Natural killer cell (primary cell): Measurements from ENCODE around the gene ARMC3. TPM values are rescaled to one million over a fixed set of nuclear protein-coding genes. Genes with fewer than 3 reads are reported as not detected.

Experiments used
- ATAC-seq, 3 donors: fragments of 150-1000 bp in 2 of 3; fragments of 200-7000 bp in 1 of 3; cut with Tn5 transposase; 1 replicate in 1 of 3; 2 replicates in 2 of 3; pipeline ENCODE4 v1.10.0; 2021; ENCODE audit warnings: mild to moderate bottlenecking in 2 of 3, moderate library complexity in 2 of 3
- DNase-seq, 2 donors: peaks; one replicate each; pipeline versions ENCODE4 v3.0.0 to v3.0.0-alpha.2; 2013 to 2021; ENCODE audit warnings: mixed read lengths in 1 of 2
- H3K27ac ChIP-seq: one replicate; pipeline ENCODE4 v1.5.1; 2013; ENCODE audit warnings: mild to moderate bottlenecking, low read length
- H3K27me3 ChIP-seq: one replicate; pipeline ENCODE4 v1.6.1; 2013; ENCODE audit warnings: low read length; ENCODE audit not compliant: control insufficient read depth, insufficient read depth
- H3K36me3 ChIP-seq: one replicate; pipeline ENCODE4 v1.6.1; 2013; ENCODE audit warnings: low read length; ENCODE audit not compliant: control insufficient read depth, insufficient read depth
- H3K4me1 ChIP-seq: one replicate; pipeline ENCODE4 v1.6.1; 2013; ENCODE audit warnings: low read length; ENCODE audit not compliant: control insufficient read depth, insufficient read depth
- H3K4me3 ChIP-seq: one replicate; pipeline ENCODE4 v1.5.1; 2013; ENCODE audit warnings: low read length
- H3K9me3 ChIP-seq: one replicate; pipeline ENCODE4 v1.6.1; 2013; ENCODE audit warnings: low read length; ENCODE audit not compliant: control insufficient read depth, insufficient read depth
- H3K27ac Mint-ChIP-seq, 2 donors: one replicate each; pipeline ENCODE4 v1.8.0; 2022; ENCODE audit warnings: mild to moderate bottlenecking in 2 of 2, mixed read lengths in 2 of 2, moderate library complexity in 1 of 2
- H3K27me3 Mint-ChIP-seq, 2 donors: one replicate each; pipeline ENCODE4 v1.8.0; 2022; ENCODE audit warnings: low read depth in 2 of 2, mixed read lengths in 2 of 2
- H3K36me3 Mint-ChIP-seq: one replicate; pipeline ENCODE4 v1.8.0; 2022; ENCODE audit warnings: mixed read lengths
- H3K4me1 Mint-ChIP-seq, 2 donors: one replicate each; pipeline ENCODE4 v1.8.0; 2022; ENCODE audit warnings: mixed read lengths in 2 of 2
- H3K4me3 Mint-ChIP-seq: one replicate; pipeline ENCODE4 v1.8.0; 2022; ENCODE audit warnings: mild to moderate bottlenecking, moderate library complexity, mixed read lengths
- H3K9me3 Mint-ChIP-seq, 2 donors: one replicate each; pipeline ENCODE4 v1.8.0; 2022; ENCODE audit warnings: mixed read lengths in 2 of 2
- CTCF ChIP-seq: fragments of 200-600 bp; IDR thresholded peaks from one replicate; pipeline ENCODE4 v1.8.0; 2022; ENCODE audit warnings: antibody characterized with exemption
- WGBS: methylation state at CpG from one replicate; pipeline ENCODE4 v1.1.7; 2013; ENCODE audit warnings: missing lambda C conversion rate; ENCODE audit not compliant: insufficient coverage; 5-methylcytosine and 5-hydroxymethylcytosine counted together
- intact Hi-C: fragments of 100-400 bp; cut with micrococcal nuclease; formaldehyde crosslinking; loops from one replicate; pipeline ENCODE4 v1.14.2; 2022
- total RNA-seq, 4 donors: library from RNA; stranded (reverse); fragments of 120-200 nt in 1 of 4; gene quantifications; one replicate each; pipeline versions ENCODE4 v1.2.3 to v1.2.4, GENCODE V29; 2013 to 2022

Gene ARMC3
- total RNA-seq, 3 donors from 2014 or later (not counting 1 experiment from before 2014, with no cell fraction given): 0.65 to 0.68 TPM; not detected in 1

DNA sequence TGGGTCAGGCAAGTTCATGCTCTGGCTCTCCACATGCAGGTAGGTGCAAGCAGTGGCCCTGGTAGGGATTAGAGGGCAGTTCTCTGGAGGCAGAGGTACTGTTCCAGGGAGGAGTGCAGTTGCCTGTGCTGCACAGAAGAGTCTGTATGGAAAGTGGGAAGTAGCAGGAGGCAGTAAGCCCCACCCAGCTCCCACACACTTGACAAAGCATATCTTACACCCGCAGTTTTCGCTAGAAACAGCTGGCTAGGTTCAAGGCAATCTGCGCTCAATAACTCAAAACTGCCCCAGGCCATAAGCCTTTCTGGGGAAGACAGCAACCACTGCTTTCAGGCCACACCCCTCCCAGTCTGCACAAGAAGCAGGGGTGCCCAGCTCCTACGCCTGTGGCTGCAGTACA lies 33.1 kb upstream of the ARMC3 start:
- Histone ChIP-seq H3K4me3 (no peak overlapping the region), H3K4me1 (no peaks in the 10 kb centered on the region), H3K27ac (no peak overlapping the region), H3K27me3 (no peaks in the 10 kb centered on the region), H3K9me3 (no peaks in the 10 kb centered on the region), H3K36me3 (no peaks in the 10 kb centered on the region)
- Mint-ChIP-seq H3K27me3 (no peaks in the 10 kb centered on the region), H3K36me3 (peaks cover 21% of the 10 kb centered on the region), H3K27ac (no peak overlapping the region), H3K9me3 (peaks cover 3 to 16% of the 10 kb centered on the region in 2 donors), H3K4me1 (no peaks in the 10 kb centered on the region), H3K4me3 (no peak overlapping the region)
- no peak for TF ChIP-seq CTCF
- ATAC-seq: no peak
- intact Hi-C loops: no loop called here
- WGBS: 68% methylated on average over 4 of the region's 4 CpGs
- no peak for DNase-seq

DNA sequence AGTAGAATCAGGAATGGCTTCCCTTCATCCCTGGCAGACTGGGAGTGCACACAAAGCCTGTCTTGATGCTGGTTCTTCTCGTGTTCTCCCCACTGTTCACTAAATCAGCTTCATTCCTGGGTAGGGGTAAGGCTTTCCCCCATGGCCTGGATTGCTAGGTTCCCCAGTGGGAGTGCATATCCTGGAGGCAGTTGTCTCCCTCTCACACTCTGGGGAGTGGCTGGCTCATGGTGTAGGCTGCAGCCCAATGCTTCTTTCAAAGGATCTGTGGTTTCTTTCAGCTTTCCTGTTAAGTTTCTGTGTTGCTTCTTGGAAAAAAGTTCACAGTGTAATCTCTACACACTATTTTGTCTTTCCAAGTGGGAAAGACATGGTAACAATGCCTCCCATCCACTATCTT lies 32.6 kb upstream of the ARMC3 start:
- H3K4me3 ChIP-seq: no peak overlapping the region
- H3K4me1 ChIP-seq: no peaks in the 10 kb centered on the region
- TF ChIP-seq CTCF: no peak
- no peaks in the 10 kb centered on the region for H3K27me3 ChIP-seq
- Mint-ChIP-seq H3K4me3 (no peak overlapping the region), H3K9me3 (peaks cover 3 to 16% of the 10 kb centered on the region in 2 donors), H3K4me1 (peaks cover 3 to 4% of the 10 kb centered on the region in 2 donors), H3K27me3 (no peaks in the 10 kb centered on the region), H3K27ac (no peak overlapping the region), H3K36me3 (peaks cover 21% of the 10 kb centered on the region)
- 80% methylated on average over 1 of the region's 1 CpG for WGBS
- H3K36me3 ChIP-seq: no peaks in the 10 kb centered on the region
- no peaks in the 10 kb centered on the region for H3K9me3 ChIP-seq
- intact Hi-C loops: no loop called here
- no peak for DNase-seq
- ATAC-seq: no peak
- no peak overlapping the region for H3K27ac ChIP-seq

DNA sequence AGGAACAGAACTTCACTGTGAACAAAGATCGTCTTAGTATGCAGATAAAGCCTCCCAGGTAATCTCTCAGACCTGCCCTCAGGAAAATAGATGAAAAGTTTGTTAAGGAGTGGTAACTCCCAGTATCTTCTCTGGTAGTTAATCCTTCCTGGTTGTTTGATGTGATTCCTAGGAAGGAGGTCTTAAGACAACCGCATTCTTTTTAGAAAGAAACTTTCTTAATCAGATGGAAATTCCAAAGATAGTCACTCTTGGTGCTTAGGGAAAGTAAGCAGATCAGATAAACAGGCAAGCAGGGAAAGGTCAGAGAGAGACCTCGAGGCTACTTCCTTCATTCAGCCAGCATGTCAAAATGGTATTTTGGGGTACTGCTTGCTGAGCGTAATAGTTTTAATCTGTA lies 30.5 kb upstream of the ARMC3 start:
- intact Hi-C loops: no loop called here
- no peak for TF ChIP-seq CTCF
- WGBS: 89% methylated on average over 4 of the region's 4 CpGs
- Histone ChIP-seq H3K4me1 (no peaks in the 10 kb centered on the region), H3K27ac (no peak overlapping the region), H3K4me3 (no peak overlapping the region), H3K36me3 (no peaks in the 10 kb centered on the region), H3K27me3 (no peaks in the 10 kb centered on the region), H3K9me3 (peaks cover 4% of the 10 kb centered on the region)
- H3K27ac Mint-ChIP-seq: no peak overlapping the region
- H3K4me3 Mint-ChIP-seq: no peak overlapping the region
- peaks cover 0 to 6% of the 10 kb centered on the region in 2 donors for H3K27me3 Mint-ChIP-seq
- ATAC-seq (no peak), DNase-seq (no peak)
- H3K36me3 Mint-ChIP-seq: peaks cover 16% of the 10 kb centered on the region
- H3K9me3 Mint-ChIP-seq: peaks cover 0 to 8% of the 10 kb centered on the region in 2 donors
- H3K4me1 Mint-ChIP-seq: peaks cover 7 to 9% of the 10 kb centered on the region in 2 donors

DNA sequence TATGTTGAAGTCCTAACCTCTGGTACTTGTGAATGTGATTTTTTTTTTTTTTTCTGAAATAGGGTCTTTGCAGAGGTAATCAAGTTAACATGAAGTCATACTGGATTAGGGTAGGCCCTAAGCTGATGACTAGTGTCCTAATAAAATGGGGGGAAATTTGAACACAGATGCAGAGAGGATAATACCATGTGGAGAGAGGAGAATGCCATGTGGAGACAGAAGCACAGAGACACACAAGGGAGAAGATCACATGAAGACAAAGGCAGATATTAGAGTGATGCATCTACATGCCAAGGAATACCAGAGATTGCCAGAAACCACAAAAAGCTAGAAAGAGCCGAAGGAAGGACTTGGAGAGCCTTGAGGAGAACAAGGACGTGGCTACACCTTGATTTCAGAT lies 28.5 kb upstream of the ARMC3 start:
- intact Hi-C loops: no loop called here
- no peaks in the 10 kb centered on the region for H3K4me1 ChIP-seq
- H3K27ac ChIP-seq: no peak overlapping the region
- Mint-ChIP-seq H3K4me1 (peaks cover 7 to 9% of the 10 kb centered on the region in 2 donors), H3K9me3 (peaks cover 0 to 4% of the 10 kb centered on the region in 2 donors), H3K36me3 (peaks cover 9% of the 10 kb centered on the region), H3K27ac (no peak overlapping the region), H3K27me3 (peaks cover 0 to 6% of the 10 kb centered on the region in 2 donors), H3K4me3 (no peak overlapping the region)
- DNase-seq: no peak
- no peaks in the 10 kb centered on the region for H3K27me3 ChIP-seq
- WGBS: 80% methylated on average over 2 of the region's 2 CpGs
- no peak overlapping the region for H3K4me3 ChIP-seq
- no peak for ATAC-seq
- H3K9me3 ChIP-seq: peaks cover 4% of the 10 kb centered on the region
- no peaks in the 10 kb centered on the region for H3K36me3 ChIP-seq
- no peak for TF ChIP-seq CTCF
